CD14-positive monocyte (primary cell): ENCODE data around the gene CTXN3. TPM values are rescaled to one million over a fixed set of nuclear protein-coding genes. Genes with fewer than 3 reads are reported as not detected.

Source experiments
- DNase-seq, 3 donors: peaks; one replicate each; pipeline ENCODE4 v3.0.0-alpha.2; 2011 to 2022
- H2AFZ ChIP-seq: 2 replicates; pipeline ENCODE4 v1.6.0; 2012; ENCODE audit warnings: mild to moderate bottlenecking, low read depth, low read length, inconsistent platforms; ENCODE audit not compliant: insufficient read depth, poor library complexity, severe bottlenecking
- H3K27ac ChIP-seq, 2 donors: 1 replicate in 1 of 2; 2 replicates in 1 of 2; pipeline ENCODE4 v1.5.1; 2012 to 2013; ENCODE audit warnings: low read length in 2 of 2, control low read depth in 1 of 2, inconsistent platforms in 1 of 2, low read depth in 1 of 2, mild to moderate bottlenecking in 1 of 2
- H3K27me3 ChIP-seq, 2 donors: one replicate each; pipeline versions ENCODE4 v1.6.0 to v1.6.1; 2011 to 2013; ENCODE audit warnings: low read length in 2 of 2; ENCODE audit not compliant: control insufficient read depth in 2 of 2, insufficient read depth in 2 of 2
- H3K36me3 ChIP-seq, 2 donors: replicated peaks in 1 of 2; 1 replicate in 1 of 2; 2 replicates in 1 of 2; pipeline versions ENCODE4 v1.5.1 to v1.6.1; 2012 to 2013; ENCODE audit warnings: low read length in 2 of 2, control low read depth in 1 of 2, inconsistent platforms in 1 of 2, mild to moderate bottlenecking in 1 of 2; ENCODE audit not compliant: insufficient read depth in 2 of 2, control insufficient read depth in 1 of 2
- H3K4me1 ChIP-seq, 2 donors: 1 replicate in 1 of 2; 2 replicates in 1 of 2; pipeline versions ENCODE4 v1.5.1 to v1.6.1; 2012 to 2013; ENCODE audit warnings: low read length in 2 of 2, control low read depth in 1 of 2, inconsistent platforms in 1 of 2, mild to moderate bottlenecking in 1 of 2, moderate library complexity in 1 of 2; ENCODE audit not compliant: insufficient read depth in 2 of 2, control insufficient read depth in 1 of 2
- H3K4me2 ChIP-seq: replicated peaks from 2 replicates; pipeline ENCODE3; 2012; ENCODE audit warnings: low read length, moderate library complexity, mild to moderate bottlenecking; ENCODE audit not compliant: poor library complexity, severe bottlenecking; ENCODE audit errors: extremely low read depth
- H3K4me3 ChIP-seq, 3 experiments: fragments of 200-600 bp in 1 of 3; sonication (generic) in 1 of 3; replicated peaks in 1 of 3; 1 replicate in 2 of 3; 2 replicates in 1 of 3; pipeline ENCODE4 v1.5.1; 2011 to 2013; ENCODE audit warnings: low read length in 3 of 3, mild to moderate bottlenecking in 3 of 3, control low read depth in 2 of 3, low read depth in 2 of 3, inconsistent platforms in 1 of 3, moderate library complexity in 1 of 3
- H3K79me2 ChIP-seq: 2 replicates; pipeline ENCODE4 v1.6.0; 2012; ENCODE audit warnings: mild to moderate bottlenecking, control low read depth, inconsistent platforms, low read length, moderate library complexity; ENCODE audit not compliant: insufficient read depth
- H3K9ac ChIP-seq: 2 replicates; pipeline ENCODE4 v1.6.0; 2017; ENCODE audit warnings: low read length, mild to moderate bottlenecking; ENCODE audit not compliant: insufficient read depth, poor library complexity, severe bottlenecking
- H3K9me3 ChIP-seq, 2 donors: replicated peaks in 1 of 2; 1 replicate in 1 of 2; 2 replicates in 1 of 2; pipeline versions ENCODE4 v1.5.1 to v1.6.1; 2012 to 2013; ENCODE audit warnings: low read length in 2 of 2, control low read depth in 1 of 2; ENCODE audit not compliant: control insufficient read depth in 1 of 2, insufficient read depth in 1 of 2
- H4K20me1 ChIP-seq: 2 replicates; pipeline ENCODE4 v1.6.0; 2012; ENCODE audit warnings: mild to moderate bottlenecking, low read length, control low read depth, moderate library complexity; ENCODE audit not compliant: insufficient read depth
- H3K27ac Mint-ChIP-seq, 7 donors: one replicate each; pipeline ENCODE4 v1.8.0; 2020; ENCODE audit warnings: mild to moderate bottlenecking in 7 of 7, mixed read lengths in 7 of 7, moderate library complexity in 6 of 7, inconsistent platforms in 2 of 7
- H3K27me3 Mint-ChIP-seq, 3 donors: one replicate each; pipeline ENCODE4 v1.8.0; 2021 to 2022; ENCODE audit warnings: low read depth in 3 of 3, mild to moderate bottlenecking in 3 of 3, mixed read lengths in 3 of 3, moderate library complexity in 3 of 3, inconsistent platforms in 1 of 3
- H3K36me3 Mint-ChIP-seq, 2 donors: one replicate each; pipeline ENCODE4 v1.8.0; 2020; ENCODE audit warnings: mixed read lengths in 2 of 2, inconsistent platforms in 1 of 2, mild to moderate bottlenecking in 1 of 2
- H3K4me1 Mint-ChIP-seq: one replicate; pipeline ENCODE4 v1.8.0; 2020; ENCODE audit warnings: mild to moderate bottlenecking, mixed read lengths
- H3K4me3 Mint-ChIP-seq, 2 donors: one replicate each; pipeline ENCODE4 v1.8.0; 2020; ENCODE audit warnings: mild to moderate bottlenecking in 2 of 2, mixed read lengths in 2 of 2, moderate library complexity in 1 of 2
- H3K9me3 Mint-ChIP-seq, 7 donors: one replicate each; pipeline ENCODE4 v1.8.0; 2020 to 2022; ENCODE audit warnings: mixed read lengths in 7 of 7, mild to moderate bottlenecking in 6 of 7, moderate library complexity in 6 of 7, inconsistent platforms in 2 of 7
- CTCF ChIP-seq: fragments of 200-600 bp; IDR thresholded peaks from one replicate; pipeline ENCODE4 v1.8.0; 2022; ENCODE audit warnings: antibody characterized with exemption, mild to moderate bottlenecking
- WGBS: methylation state at CpG from one replicate; pipeline ENCODE4 v1.1.5; 2013; ENCODE audit warnings: missing lambda C conversion rate; ENCODE audit not compliant: insufficient coverage; 5-methylcytosine and 5-hydroxymethylcytosine counted together
- intact Hi-C, 2 donors: fragments of 100-400 bp; cut with micrococcal nuclease; formaldehyde crosslinking; loops; one replicate each; pipeline versions ENCODE4 v1.15.0 to v1.15.1; 2023
- polyA plus RNA-seq, 3 donors: library from polyadenylated mRNA; depleted of rRNA in 1 of 3; unstranded in 2 of 3; stranded (reverse) in 1 of 3; fragments of 300-500 nt in 2 of 3; fragments of >200 nt in 1 of 3; fragmentation: Illumina TruSeq in 2 of 3; gene quantifications; 1 replicate in 2 of 3; 2 replicates in 1 of 3; pipeline ENCODE4 v1.2.3, GENCODE V29; 2012 to 2021

CTXN3 gene
- polyA plus RNA-seq, 3 donors, result not detected

GRCh38 chr5:127609011-127609410, 39.9 kb upstream of the CTXN3 start:
- Histone ChIP-seq H3K4me1 (no peaks in the 10 kb centered on the region), H3K9ac (no peak overlapping the region), H3K27ac (no peak overlapping the region), H3K79me2 (no peaks in the 10 kb centered on the region), H3K36me3 (no peaks in the 10 kb centered on the region), H4K20me1 (no peaks in the 10 kb centered on the region), H3K4me3 (no peak overlapping the region), H3K4me2 (no peak overlapping the region), H2AFZ (no peak overlapping the region), H3K9me3 (no peaks in the 10 kb centered on the region), H3K27me3 (no peaks in the 10 kb centered on the region)
- TF ChIP-seq CTCF, result no peak
- Mint-ChIP-seq H3K27me3 (peaks cover 0 to 1% (median 0%) of the 10 kb centered on the region in 3 donors), H3K9me3 (no peaks in the 10 kb centered on the region), H3K27ac (no peak overlapping the region), H3K4me3 (no peak overlapping the region), H3K4me1 (peaks cover 3% of the 10 kb centered on the region), H3K36me3 (no peaks in the 10 kb centered on the region)
- intact Hi-C loops, result no loop called here
- DNase-seq, result no peak
- WGBS, result 15% methylated on average over 2 of the region's 2 CpGs

- no peak overlapping the region for H3K9ac ChIP-seq
- peaks cover 0 to 1% (median 0%) of the 10 kb centered on the region in 3 donors for H3K27me3 Mint-ChIP-seq
Observed at GRCh38 chr5:127609957-127610356, 38.9 kb upstream of the CTXN3 start.

More at GRCh38 chr5:127609957-127610356, 38.9 kb upstream of the CTXN3 start:
- Histone ChIP-seq H3K27me3 (no peaks in the 10 kb centered on the region), H4K20me1 (no peaks in the 10 kb centered on the region), H2AFZ (no peak overlapping the region), H3K79me2 (no peaks in the 10 kb centered on the region), H3K9me3 (no peaks in the 10 kb centered on the region), H3K27ac (no peak overlapping the region), H3K4me1 (no peaks in the 10 kb centered on the region), H3K36me3 (no peaks in the 10 kb centered on the region), H3K4me2 (no peak overlapping the region), H3K4me3 (no peak overlapping the region)
- WGBS, result no CpG with 5 or more reads among the region's 2 CpGs
- Mint-ChIP-seq H3K27ac (no peak overlapping the region), H3K4me1 (peaks cover 3% of the 10 kb centered on the region), H3K9me3 (no peaks in the 10 kb centered on the region), H3K4me3 (no peak overlapping the region), H3K36me3 (no peaks in the 10 kb centered on the region)
- no peak for TF ChIP-seq CTCF
- no peak for DNase-seq
- intact Hi-C loops, result no loop called here
